Measurements from ENCODE around the gene SNCA.

The SNCA gene

GRCh38 chr4:89752932-89753598 is 83.9 kb downstream of the SNCA start:
- DNase-seq: no peak

GRCh38 chr4:89751416-89751815 is 85.5 kb downstream of the SNCA start:
- DNase-seq: no peak

GRCh38 chr4:89746377-89746776 is 90.6 kb downstream of the SNCA start:
- DNase-seq: no peak

- DNase-seq: no peak
These were observed 91.3 kb downstream of the SNCA start for GRCh38 chr4:89745708-89746107.

- DNase-seq: no peak
These were observed 92.0 kb downstream of the SNCA start for GRCh38 chr4:89744914-89745313.

GRCh38 chr4:89741768-89742167 is 95.2 kb downstream of the SNCA start:
- no peak for DNase-seq

- DNase-seq: no peak
These were observed 97.5 kb downstream of the SNCA start for GRCh38 chr4:89739311-89739988.

GRCh38 chr4:89737888-89738287 is 99.1 kb downstream of the SNCA start:
- no peak for DNase-seq

GRCh38 chr4:89733946-89734345 is 103.0 kb downstream of the SNCA start:
- DNase-seq: no peak

GRCh38 chr4:89727238-89727637 is 109.7 kb downstream of the SNCA start:
- DNase-seq: no peak

- DNase-seq: no peak
These were observed 111.7 kb downstream of the SNCA start for GRCh38 chr4:89725268-89725667.

GRCh38 chr4:89724716-89725115 is 112.2 kb downstream of the SNCA start:
- DNase-seq: no peak

- no peak for DNase-seq
These were observed 113.9 kb downstream of the SNCA start for GRCh38 chr4:89723096-89723495.

- no peak for DNase-seq
These were observed 114.4 kb downstream of the SNCA start for GRCh38 chr4:89722517-89722916.

GRCh38 chr4:89720981-89721380 is 116.0 kb downstream of the SNCA start:
- no peak for DNase-seq

GRCh38 chr4:89719536-89720090 is 117.3 kb downstream of the SNCA start:
- no peak for DNase-seq

GRCh38 chr4:89716893-89717292 is 120.1 kb downstream of the SNCA start:
- no peak for DNase-seq

- DNase-seq: no peak
These were observed 121.3 kb downstream of the SNCA start for GRCh38 chr4:89715631-89716030.

GRCh38 chr4:89712827-89713226 is 124.1 kb downstream of the SNCA start:
- DNase-seq: no peak

GRCh38 chr4:89712141-89712540 is 124.8 kb downstream of the SNCA start:
- DNase-seq: no peak

- DNase-seq: no peak
These were observed 128.0 kb downstream of the SNCA start for GRCh38 chr4:89708903-89709421.

- DNase-seq: no peak
These were observed 129.5 kb downstream of the SNCA start for GRCh38 chr4:89707467-89707866.

- no peak for DNase-seq
These were observed 132.1 kb downstream of the SNCA start for GRCh38 chr4:89704651-89705395.

Data from CD4-positive, alpha-beta T cell treated with Interleukin-15 for 1 hour (primary cell).